GM12891 (cell line): ENCODE data around the gene VWA3B.

Source experiments
- POLR2A ChIP-seq: IDR thresholded peaks from 2 replicates; pipeline ENCODE4 v1.6.1; 2011; ENCODE audit warnings: low read depth, low read length, control low read depth
- SPI1 ChIP-seq: IDR thresholded peaks from 2 replicates; pipeline ENCODE4 v1.6.1; 2011; ENCODE audit warnings: low read depth, low read length, control low read depth

- TF ChIP-seq SPI1 (no peak), POLR2A (no peak)
Observed at GRCh38 chr2:98313492-98314250, 226.7 kb downstream of the VWA3B start.
